GM18951 (cell line): ENCODE data around the gene CD164.

ENCODE experiments used
- POLR2A ChIP-seq: IDR thresholded peaks from 4 replicates; pipeline ENCODE4 v1.6.1; 2011; ENCODE audit warnings: mild to moderate bottlenecking; ENCODE audit not compliant: insufficient read length, insufficient read depth; ENCODE audit errors: extremely low read depth
- in situ Hi-C: fragments of 300-500 bp; cut with MboI; formaldehyde crosslinking; loops from one replicate; pipeline ENCODE4 v1.12.0; 2022; ENCODE audit warnings: low sequenced_read_pairs, mixed read lengths, inconsistent platforms; ENCODE audit not compliant: unreplicated experiment

The CD164 gene

DNA sequence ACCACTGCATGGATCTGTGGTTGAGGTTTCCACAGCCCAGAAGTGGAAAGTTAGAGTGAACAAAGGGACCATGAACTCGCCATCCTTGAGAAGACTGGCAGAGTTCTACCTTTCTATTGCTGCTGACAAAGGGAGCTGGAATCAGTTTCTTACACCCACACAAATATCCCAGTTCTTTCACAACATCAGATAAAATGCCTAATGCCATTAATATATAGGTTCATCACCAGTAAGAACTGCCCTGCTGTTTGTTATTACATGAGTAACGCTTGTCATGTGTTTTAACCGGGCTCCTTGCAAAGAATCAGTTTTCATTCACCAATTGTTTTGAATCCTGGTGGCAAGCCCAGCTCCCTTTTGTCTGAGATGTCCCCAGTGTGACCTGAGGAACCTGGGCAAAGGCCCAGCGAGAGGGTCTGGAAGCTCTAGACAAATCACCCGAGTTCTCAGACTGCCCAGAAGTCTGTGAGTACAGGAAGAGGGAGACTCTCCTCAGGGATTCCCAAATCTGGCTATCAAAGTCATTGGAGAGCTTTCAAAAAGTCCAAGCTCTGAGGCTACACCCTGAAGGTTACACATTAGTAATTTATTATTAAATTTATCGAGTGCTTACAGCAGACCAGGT is 7.5 kb upstream of the CD164 start:
- in situ Hi-C loops: loop anchor here (10.0 kb wide), 1 partner anchor 205 kb away; no protein-coding TSS in a partner anchor
- no peak for TF ChIP-seq POLR2A

GRCh38 chr6:109388265-109388664 is 6.0 kb upstream of the CD164 start:
- in situ Hi-C loops: loop anchor here (10.0 kb wide), 1 partner anchor 203 kb away; no protein-coding TSS in a partner anchor
- no peak for TF ChIP-seq POLR2A

DNA sequence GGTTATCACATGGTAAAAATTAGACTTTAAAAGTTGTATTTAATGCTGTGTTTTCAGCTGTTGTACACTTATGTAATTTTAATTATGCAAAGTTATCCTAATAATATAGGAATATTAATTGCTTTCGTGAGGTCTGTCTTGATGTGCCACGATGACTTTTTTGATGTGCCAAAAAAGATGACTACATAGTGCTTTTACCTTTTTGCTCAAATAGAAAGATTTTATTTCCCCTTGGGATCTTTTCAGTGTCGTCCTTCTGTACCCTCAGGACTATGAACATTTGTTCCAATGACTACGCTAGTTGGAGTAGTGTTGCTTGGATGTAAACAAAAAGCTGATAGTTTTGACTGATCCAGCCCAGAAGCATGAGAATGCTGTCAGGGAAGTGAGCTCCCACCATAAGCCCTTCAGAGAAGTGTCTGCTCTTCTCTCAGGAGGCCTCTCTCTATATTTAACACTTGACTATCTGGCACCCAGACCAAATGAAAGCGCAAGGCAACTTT is 1.2 kb upstream of the CD164 start:
- in situ Hi-C loops: loop anchor here (10.0 kb wide), 1 partner anchor 199 kb away; no protein-coding TSS in a partner anchor
- TF ChIP-seq POLR2A: no peak

DNA sequence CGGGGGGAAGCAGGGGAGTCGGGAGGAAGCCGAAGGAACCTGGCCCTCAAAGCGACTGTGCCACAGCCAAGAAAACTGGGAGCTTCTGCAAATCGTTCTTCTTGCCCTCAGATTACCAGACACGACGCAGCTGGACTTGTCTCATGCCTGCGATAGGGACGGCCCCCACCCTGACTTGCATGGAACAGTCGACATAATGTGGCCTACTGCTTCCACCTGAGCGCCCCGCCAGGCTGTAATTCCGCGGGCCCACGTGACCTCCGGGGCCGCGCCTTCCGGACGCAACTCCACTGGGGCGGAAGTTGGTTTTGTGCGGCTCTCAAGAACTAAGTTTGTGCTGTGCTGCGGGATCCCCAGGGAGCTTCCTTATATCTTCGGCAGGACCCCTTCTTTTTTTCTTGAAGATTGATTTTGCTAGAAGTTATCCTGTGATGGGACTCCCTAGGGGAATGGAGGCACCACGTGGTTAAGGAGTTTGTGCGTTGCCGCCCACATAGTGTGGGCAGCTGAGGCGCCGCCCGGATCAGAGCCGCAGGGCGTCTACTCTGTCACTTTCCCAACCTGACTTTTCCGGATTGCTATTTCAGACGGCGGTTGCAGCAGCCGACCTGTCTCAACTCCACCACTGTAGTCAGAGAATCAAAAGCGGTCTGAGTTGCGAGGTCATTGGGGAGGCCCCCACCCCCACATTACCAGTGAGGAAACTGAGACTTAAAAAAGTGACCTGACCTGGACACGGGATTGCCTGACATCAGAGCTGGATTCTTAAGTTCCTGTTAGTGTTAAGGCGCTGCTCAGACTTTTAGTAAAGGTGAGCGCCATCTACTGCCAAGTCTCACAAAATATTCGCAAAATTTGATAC is 540 bp upstream of the CD164 start:
- TF ChIP-seq POLR2A: peak; percentile 58
- in situ Hi-C loops: loop anchor here (10.0 kb wide), 1 partner anchor 198 kb away; no protein-coding TSS in a partner anchor

- TF ChIP-seq POLR2A: no peak
- in situ Hi-C loops: loop anchor here (10.0 kb wide), 1 partner anchor 196 kb away; no protein-coding TSS in a partner anchor
Measured at GRCh38 chr6:109381061-109381746, 1.1 kb downstream of the CD164 start.

DNA sequence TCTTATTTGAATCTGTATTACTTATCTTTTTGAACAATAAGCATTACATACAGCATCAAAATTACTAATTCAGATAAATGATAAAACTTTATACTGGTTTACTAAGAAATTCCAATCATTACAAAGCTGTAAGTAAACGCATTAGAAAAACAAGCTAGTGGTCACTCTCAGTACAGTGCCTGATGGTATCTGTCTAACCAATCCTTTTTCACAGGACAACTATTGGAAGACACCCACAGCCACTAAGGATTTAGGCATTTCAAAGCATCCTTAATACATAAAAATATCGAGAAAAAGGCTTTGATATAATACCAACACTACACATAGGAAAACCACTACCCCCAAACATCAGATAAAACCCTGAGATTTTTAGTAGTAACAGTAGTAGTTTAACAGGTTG is 2.6 kb downstream of the CD164 start:
- no peak for TF ChIP-seq POLR2A
- in situ Hi-C loops: loop anchor here (10.0 kb wide), 1 partner anchor 195 kb away; no protein-coding TSS in a partner anchor

- TF ChIP-seq POLR2A: no peak
- in situ Hi-C loops: no loop called here
Measured at GRCh38 chr6:109377717-109378116, 4.5 kb downstream of the CD164 start.

DNA sequence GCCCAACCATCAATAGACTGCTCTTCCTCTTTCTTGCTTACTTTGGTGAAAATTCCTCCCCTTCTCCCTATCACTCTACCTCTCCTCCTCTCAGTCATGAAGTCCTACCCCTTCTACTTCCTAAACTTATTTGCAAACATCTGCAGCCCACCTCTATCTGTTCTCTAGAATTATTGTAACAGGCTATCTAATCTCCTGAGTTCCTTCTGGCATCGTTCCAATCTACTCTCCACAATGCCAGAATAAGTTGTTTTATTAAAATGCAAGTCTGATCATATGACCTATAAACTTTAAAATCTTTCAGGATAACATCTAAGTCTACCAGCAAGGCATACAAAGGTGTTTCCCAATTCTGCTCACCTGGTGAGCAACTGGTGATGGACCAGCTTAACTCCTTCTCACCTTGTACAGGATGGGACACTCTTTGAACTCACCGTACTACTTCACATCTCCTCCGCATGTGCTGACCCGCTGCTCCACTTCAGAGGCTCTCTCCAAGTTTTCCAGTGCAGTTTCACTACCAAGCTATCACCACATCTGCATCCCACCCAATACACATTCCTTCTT is 7.9 kb downstream of the CD164 start:
- in situ Hi-C loops: no loop called here
- TF ChIP-seq POLR2A: no peak

- no peak for TF ChIP-seq POLR2A
- in situ Hi-C loops: no loop called here
Measured at GRCh38 chr6:109373762-109374161, 8.5 kb downstream of the CD164 start.

- TF ChIP-seq POLR2A: no peak
- in situ Hi-C loops: no loop called here
Measured at GRCh38 chr6:109373331-109373730, 8.9 kb downstream of the CD164 start.

DNA sequence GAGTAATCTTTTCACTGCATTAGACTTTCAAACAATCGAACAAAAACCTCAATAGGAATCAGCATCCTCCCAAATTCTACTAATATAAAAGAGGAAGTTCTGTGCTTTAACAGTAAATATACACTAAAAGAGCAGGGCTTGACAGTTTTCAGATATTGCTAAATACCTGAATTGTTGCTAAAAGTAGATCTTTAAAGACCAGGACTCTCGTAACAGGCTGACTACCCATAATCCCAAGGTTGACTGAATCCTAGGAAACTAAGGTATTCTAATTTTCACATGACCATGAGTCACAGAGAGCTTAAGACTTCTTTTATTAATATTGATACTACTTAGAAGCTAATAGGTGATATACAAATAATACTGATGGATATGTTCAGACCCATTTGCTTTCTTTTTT is 10.1 kb downstream of the CD164 start:
- TF ChIP-seq POLR2A: peak; percentile 16
- in situ Hi-C loops: no loop called here

DNA sequence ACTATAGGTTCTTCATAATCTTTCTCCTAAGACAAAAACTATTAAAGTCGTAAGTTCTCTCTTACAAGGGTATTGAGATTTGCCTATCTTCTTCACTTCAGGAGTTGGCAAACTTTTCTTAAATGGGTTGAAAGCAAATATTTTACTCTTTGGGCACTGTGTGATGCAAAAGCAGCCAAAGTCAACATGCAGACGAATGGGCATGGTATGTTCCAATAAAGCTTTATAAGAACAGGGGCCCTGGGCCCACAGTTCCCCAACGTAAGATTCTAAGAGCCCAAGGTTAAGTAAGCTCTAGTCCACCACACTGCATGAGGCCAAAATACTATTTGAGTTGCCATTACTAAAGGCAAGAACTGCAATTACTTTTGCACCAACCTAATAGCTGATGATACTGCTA is 11.5 kb downstream of the CD164 start:
- TF ChIP-seq POLR2A: no peak
- in situ Hi-C loops: no loop called here

DNA sequence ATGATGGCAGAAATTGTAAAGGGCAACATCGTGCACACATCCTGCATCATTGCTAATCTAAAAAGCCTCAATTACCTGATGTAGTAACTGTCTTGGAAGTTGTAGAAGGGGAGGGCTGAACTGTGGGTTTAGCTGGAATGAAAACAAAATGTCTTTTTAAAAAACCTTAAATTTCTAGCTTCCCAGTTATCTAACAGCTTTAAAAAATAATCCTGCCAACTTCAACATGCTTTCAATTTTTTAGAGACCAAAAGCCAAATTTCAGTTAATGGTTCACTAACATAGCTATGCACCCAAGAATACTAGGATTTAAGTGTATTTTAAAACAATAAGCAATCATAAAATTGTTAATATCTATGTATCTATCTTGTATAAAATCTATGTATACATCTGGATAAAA is 11.9 kb downstream of the CD164 start:
- in situ Hi-C loops: no loop called here
- TF ChIP-seq POLR2A: no peak
